PC-3 (cell line): ENCODE measurements around the gene USP3. TPM values are rescaled to one million over a fixed set of nuclear protein-coding genes. Genes with fewer than 3 reads are reported as not detected.

Experiments used
- ATAC-seq: fragments of 200-7000 bp; cut with Tn5 transposase; 2 replicates; pipeline ENCODE4 v1.9.1; 2020; ENCODE audit warnings: mild to moderate bottlenecking, moderate library complexity
- BruUV-seq: library from RNA; stranded (reverse); fragments of 400-500 nt; replicated peaks from 2 replicates; lab custom pipeline; 2021; lab: Mats Ljungman, UMichigan
- CTCF ChIA-PET: fragments of 300-600 bp; sonication (Branson Sonifier 250); formaldehyde crosslinking; loops from one replicate; lab custom pipeline; 2022; ENCODE audit warnings: antibody characterized with exemption; lab: Charles Lee
- POLR2A ChIA-PET: fragments of 300-600 bp; sonication (Branson Sonifier 250); formaldehyde crosslinking; loops from one replicate; lab custom pipeline; 2022; ENCODE audit warnings: antibody characterized with exemption; ENCODE audit not compliant: unreplicated experiment; lab: Charles Lee
- DNase-seq: peaks from one replicate; pipeline ENCODE4 v3.0.0-alpha.2; 2015
- H2AFZ ChIP-seq: fragments of 300-600 bp; sonication (generic); 2 replicates; pipeline ENCODE4 v1.6.0; 2016; ENCODE audit warnings: antibody characterized with exemption, low read length
- H3F3A ChIP-seq: fragments of 300-600 bp; sonication (generic); one replicate; pipeline ENCODE4 v1.6.0; 2017; ENCODE audit warnings: antibody characterized with exemption, low read length, control low read depth, mild to moderate bottlenecking; ENCODE audit not compliant: unreplicated experiment
- H3K27ac ChIP-seq: fragments of 300-600 bp; sonication (generic); 2 replicates; pipeline ENCODE4 v1.5.1; 2016; ENCODE audit warnings: mild to moderate bottlenecking, low read length
- H3K27me3 ChIP-seq: fragments of 300-600 bp; sonication (generic); 2 replicates; pipeline ENCODE4 v1.6.1; 2016; ENCODE audit warnings: low read length, mixed read lengths
- H3K36me3 ChIP-seq: fragments of 300-600 bp; sonication (generic); 2 replicates; pipeline ENCODE4 v1.6.1; 2016; ENCODE audit warnings: low read depth, mixed run types, low read length, mixed read lengths
- H3K4me1 ChIP-seq: fragments of 300-600 bp; sonication (generic); 2 replicates; pipeline ENCODE4 v1.5.1; 2016; ENCODE audit warnings: low read length; ENCODE audit not compliant: insufficient read depth
- H3K4me2 ChIP-seq: fragments of 300-600 bp; sonication (generic); 2 replicates; pipeline ENCODE4 v1.6.0; 2016; ENCODE audit warnings: low read length
- H3K4me3 ChIP-seq: fragments of 300-600 bp; sonication (generic); 2 replicates; pipeline ENCODE4 v1.5.1; 2016; ENCODE audit warnings: mild to moderate bottlenecking, low read length, mixed read lengths
- H3K79me2 ChIP-seq: fragments of 300-600 bp; sonication (generic); 2 replicates; pipeline ENCODE4 v1.6.1; 2017; ENCODE audit warnings: low read length, mixed read lengths
- H3K9ac ChIP-seq: fragments of 300-600 bp; sonication (generic); 2 replicates; pipeline ENCODE4 v1.6.0; 2016; ENCODE audit warnings: mild to moderate bottlenecking, low read length
- H3K9me2 ChIP-seq: fragments of 300-600 bp; sonication (generic); replicated peaks from 2 replicates; pipeline ENCODE4 v1.6.1; 2016; ENCODE audit warnings: mixed run types, low read length, mixed read lengths
- H3K9me3 ChIP-seq: fragments of 300-600 bp; sonication (generic); 2 replicates; pipeline ENCODE4 v1.6.1; 2016; ENCODE audit warnings: low read length, mixed read lengths
- H4K20me1 ChIP-seq: fragments of 300-600 bp; sonication (generic); 2 replicates; pipeline ENCODE4 v1.6.1; 2016; ENCODE audit warnings: low read length, mixed read lengths
- CTCF ChIP-seq: fragments of 300-600 bp; sonication (generic); conservative IDR thresholded peaks from 2 replicates; pipeline ENCODE4 v1.5.1; 2017; ENCODE audit warnings: antibody characterized with exemption, low read depth, mild to moderate bottlenecking, low read length
- EZH2 ChIP-seq: fragments of 300-600 bp; sonication (generic); IDR thresholded peaks from one replicate; pipeline ENCODE4 v1.6.1; 2017; ENCODE audit warnings: antibody characterized with exemption, mild to moderate bottlenecking, low read length; ENCODE audit not compliant: unreplicated experiment
- EZH2phosphoT487 ChIP-seq: fragments of 300-600 bp; sonication (generic); IDR thresholded peaks from 2 replicates; pipeline ENCODE4 v1.6.1; 2018; ENCODE audit warnings: mild to moderate bottlenecking, antibody characterized with exemption, low read length, borderline replicate concordance
- intact Hi-C: fragments of 100-400 bp; cut with micrococcal nuclease; formaldehyde crosslinking; loops from 2 replicates; pipeline ENCODE4 v1.9.0; 2023
- total RNA-seq: library from RNA; depleted of rRNA; stranded (reverse); fragments of >200 nt; gene quantifications from 2 replicates; pipeline ENCODE4 v1.2.3, GENCODE V29; 2014

Gene USP3
- total RNA-seq, 1 experiment from 2014 or later, result 26.9 TPM

- TF ChIP-seq CTCF, result no peak
- no peak for TF ChIP-seq EZH2phosphoT487
- TF ChIP-seq EZH2, result no peak
- Histone ChIP-seq H3K9me2 (no peaks in the 10 kb centered on the region), H3K27me3 (no peaks in the 10 kb centered on the region), H4K20me1 (no peaks in the 10 kb centered on the region), H3K27ac (peak overlapping the region; percentile 1; the same call in 1 of the 2 replicates), H3K4me3 (no peak overlapping the region), H3K9ac (no peak overlapping the region), H3K4me2 (no peak overlapping the region), H2AFZ (no peak overlapping the region), H3K9me3 (no peaks in the 10 kb centered on the region), H3K4me1 (peaks cover 15% of the 10 kb centered on the region; the same call in 1 of the 2 replicates), H3K36me3 (no peaks in the 10 kb centered on the region), H3F3A (no peaks in the 10 kb centered on the region), H3K79me2 (no peaks in the 10 kb centered on the region)
- CTCF ChIA-PET, result no interaction called here
- no TSS peak for BruUV-seq
- POLR2A ChIA-PET, result no interaction called here
- intact Hi-C loops, result no loop called here
- no peak for DNase-seq
- no peak for ATAC-seq
These were observed 28.7 kb upstream of the USP3 start for GRCh38 chr15:63475707-63476106.

DNA sequence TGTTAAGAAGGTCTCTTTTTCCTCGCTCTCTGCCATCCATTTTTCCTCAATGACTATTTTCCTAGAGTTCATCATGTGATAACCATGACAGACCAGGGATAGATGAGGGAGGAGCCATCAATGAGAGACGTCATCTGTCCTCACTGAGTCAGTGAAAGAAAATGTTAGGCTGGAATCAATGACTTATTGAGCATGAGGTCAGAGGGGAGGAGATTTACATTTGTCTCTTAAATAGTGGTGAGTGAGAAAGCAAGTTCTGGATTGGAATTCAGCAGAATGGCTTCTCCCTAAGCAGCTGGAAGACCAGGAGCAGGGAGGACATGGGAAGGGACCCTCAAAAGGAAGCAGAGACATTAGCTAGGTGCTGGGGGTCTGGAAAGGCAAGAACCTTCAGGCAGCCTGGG lies 28.2 kb upstream of the USP3 start:
- intact Hi-C loops, result no loop called here
- POLR2A ChIA-PET, result no interaction called here

More for the DNA sequence above, 28.2 kb upstream of the USP3 start:
- Histone ChIP-seq H3K4me2 (0 out of 2 replicates have a peak overlapping the region, but pooled peaks have one; percentile 8), H3K9me3 (no peaks in the 10 kb centered on the region), H4K20me1 (no peaks in the 10 kb centered on the region), H3K4me3 (no peak overlapping the region), H3K79me2 (no peaks in the 10 kb centered on the region), H3K9ac (no peak overlapping the region), H3K36me3 (no peaks in the 10 kb centered on the region), H3K9me2 (no peaks in the 10 kb centered on the region), H3F3A (no peaks in the 10 kb centered on the region), H3K27me3 (no peaks in the 10 kb centered on the region), H3K4me1 (peaks cover 18% of the 10 kb centered on the region; the same call in 1 of the 2 replicates), H3K27ac (peak overlapping the region; percentile 25; the same call in 1 of the 2 replicates), H2AFZ (no peak overlapping the region)
- CTCF ChIA-PET, result no interaction called here
- TF ChIP-seq EZH2phosphoT487 (no peak), EZH2 (no peak), CTCF (no peak)
- peak; percentile 23; the same call in 1 of the 2 replicates for ATAC-seq
- no TSS peak for BruUV-seq
- peak; percentile 68 for DNase-seq
